Hepatocyte (in vitro differentiated cells): ENCODE results near the gene CCDC158.

Experiments
- CTCF ChIP-seq: fragments of 200-600 bp; sonication (generic); IDR thresholded peaks from 2 replicates; pipeline ENCODE4 v1.5.1; 2016; ENCODE audit warnings: antibody characterized with exemption, mild to moderate bottlenecking; ENCODE audit not compliant: poor library complexity
- EZH2 ChIP-seq: fragments of 200-600 bp; sonication (generic); IDR thresholded peaks from 2 replicates; pipeline ENCODE4 v1.6.1; 2016; ENCODE audit warnings: antibody characterized with exemption, mild to moderate bottlenecking, borderline replicate concordance
- EZH2phosphoT487 ChIP-seq: fragments of 200-600 bp; sonication (generic); IDR thresholded peaks from one replicate; pipeline ENCODE4 v1.6.1; 2018; ENCODE audit warnings: antibody characterized with exemption, mild to moderate bottlenecking, low read depth, moderate library complexity; ENCODE audit not compliant: unreplicated experiment, severe bottlenecking

- TF ChIP-seq CTCF (no peak), EZH2 (no peak), EZH2phosphoT487 (no peak)
These were observed 140.2 kb downstream of the CCDC158 start for GRCh38 chr4:76280488-76281441.
